ENCODE measurements around the gene GNPDA1. TPM values are rescaled to one million over a fixed set of nuclear protein-coding genes. Genes with fewer than 3 reads are reported as not detected.
A peak's percentile ranks its signal among the peaks of the same experiment; 100 is the strongest.

The GNPDA1 gene
- total and polyA plus RNA-seq, 9 of the 15 experiments (the other 6 are each of a cell fraction or from before 2014, with no cell fraction given), result 14.1 to 145 (median 52.2) TPM

DNA sequence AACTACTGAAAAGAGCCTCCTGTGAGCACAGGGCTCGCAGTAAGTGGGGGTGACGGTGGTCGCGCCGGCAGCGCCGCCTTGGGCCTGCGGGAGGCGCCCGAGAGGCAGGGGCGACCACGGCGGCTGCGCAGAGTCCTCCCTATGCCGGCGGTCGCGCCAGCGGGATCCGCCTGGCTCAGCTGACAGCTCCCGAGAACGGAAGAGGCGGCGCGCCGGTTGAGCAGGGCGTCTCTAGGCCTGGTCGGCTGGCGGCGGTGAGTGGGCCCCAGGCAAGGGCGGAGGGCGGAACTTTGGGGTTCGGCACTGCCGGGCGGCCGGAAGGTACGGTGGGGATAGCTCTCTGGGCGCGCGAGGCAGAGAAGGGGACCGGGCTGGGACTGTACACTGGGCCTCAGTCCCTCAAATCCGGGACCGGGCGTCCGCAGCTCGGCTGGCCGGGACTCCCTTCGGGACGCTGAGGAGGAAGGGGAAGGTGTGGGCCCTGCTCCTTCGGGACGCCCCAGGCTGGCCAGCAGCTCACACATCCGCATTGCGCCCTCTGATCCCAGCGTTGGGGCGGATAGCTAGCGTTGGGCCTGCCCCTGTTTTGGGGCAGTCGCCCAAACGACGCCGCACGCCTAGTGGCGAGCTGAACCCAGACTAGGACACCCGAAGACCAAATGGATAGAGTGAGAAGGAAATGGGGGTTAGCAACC lies 43.8 kb downstream of the GNPDA1 start, which contains the start of gene RNF14 (continued):
- no peak for TF ChIP-seq EZH2 (IDR thresholded peaks at IDR 0.05; ENCODE audit: borderline replicate concordance, low read depth, low read length)
- TF ChIP-seq, protein P1, sequence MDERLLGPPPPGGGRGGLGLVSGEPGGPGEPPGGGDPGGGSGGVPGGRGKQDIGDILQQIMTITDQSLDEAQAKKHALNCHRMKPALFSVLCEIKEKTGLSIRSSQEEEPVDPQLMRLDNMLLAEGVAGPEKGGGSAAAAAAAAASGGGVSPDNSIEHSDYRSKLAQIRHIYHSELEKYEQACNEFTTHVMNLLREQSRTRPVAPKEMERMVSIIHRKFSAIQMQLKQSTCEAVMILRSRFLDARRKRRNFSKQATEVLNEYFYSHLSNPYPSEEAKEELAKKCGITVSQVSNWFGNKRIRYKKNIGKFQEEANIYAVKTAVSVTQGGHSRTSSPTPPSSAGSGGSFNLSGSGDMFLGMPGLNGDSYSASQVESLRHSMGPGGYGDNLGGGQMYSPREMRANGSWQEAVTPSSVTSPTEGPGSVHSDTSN (CRISPR knock-in tag; IDR thresholded peaks at IDR 0.05; ENCODE audit: low read depth), result peak; percentile 32; the same call in 1 of the 2 replicates
- TF ChIP-seq, protein P1 (tag; conservative IDR thresholded peaks at IDR 0.05; ENCODE audit: low read depth), result no peak
- TF ChIP-seq POLR2B (IDR thresholded peaks at IDR 0.05; ENCODE audit: low read depth, partially characterized antibody), result peak; percentile 95
- TF ChIP-seq, protein P2, sequence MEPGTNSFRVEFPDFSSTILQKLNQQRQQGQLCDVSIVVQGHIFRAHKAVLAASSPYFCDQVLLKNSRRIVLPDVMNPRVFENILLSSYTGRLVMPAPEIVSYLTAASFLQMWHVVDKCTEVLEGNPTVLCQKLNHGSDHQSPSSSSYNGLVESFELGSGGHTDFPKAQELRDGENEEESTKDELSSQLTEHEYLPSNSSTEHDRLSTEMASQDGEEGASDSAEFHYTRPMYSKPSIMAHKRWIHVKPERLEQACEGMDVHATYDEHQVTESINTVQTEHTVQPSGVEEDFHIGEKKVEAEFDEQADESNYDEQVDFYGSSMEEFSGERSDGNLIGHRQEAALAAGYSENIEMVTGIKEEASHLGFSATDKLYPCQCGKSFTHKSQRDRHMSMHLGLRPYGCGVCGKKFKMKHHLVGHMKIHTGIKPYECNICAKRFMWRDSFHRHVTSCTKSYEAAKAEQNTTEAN (CRISPR knock-in tag; IDR thresholded peaks at IDR 0.05), result 0 out of 2 replicates have a peak, but pooled peaks have one; percentile 27
- TF ChIP-seq, protein P3, sequence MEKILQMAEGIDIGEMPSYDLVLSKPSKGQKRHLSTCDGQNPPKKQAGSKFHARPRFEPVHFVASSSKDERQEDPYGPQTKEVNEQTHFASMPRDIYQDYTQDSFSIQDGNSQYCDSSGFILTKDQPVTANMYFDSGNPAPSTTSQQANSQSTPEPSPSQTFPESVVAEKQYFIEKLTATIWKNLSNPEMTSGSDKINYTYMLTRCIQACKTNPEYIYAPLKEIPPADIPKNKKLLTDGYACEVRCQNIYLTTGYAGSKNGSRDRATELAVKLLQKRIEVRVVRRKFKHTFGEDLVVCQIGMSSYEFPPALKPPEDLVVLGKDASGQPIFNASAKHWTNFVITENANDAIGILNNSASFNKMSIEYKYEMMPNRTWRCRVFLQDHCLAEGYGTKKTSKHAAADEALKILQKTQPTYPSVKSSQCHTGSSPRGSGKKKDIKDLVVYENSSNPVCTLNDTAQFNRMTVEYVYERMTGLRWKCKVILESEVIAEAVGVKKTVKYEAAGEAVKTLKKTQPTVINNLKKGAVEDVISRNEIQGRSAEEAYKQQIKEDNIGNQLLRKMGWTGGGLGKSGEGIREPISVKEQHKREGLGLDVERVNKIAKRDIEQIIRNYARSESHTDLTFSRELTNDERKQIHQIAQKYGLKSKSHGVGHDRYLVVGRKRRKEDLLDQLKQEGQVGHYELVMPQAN (IDR thresholded peaks at IDR 0.05; ENCODE audit: borderline replicate concordance), result peak; percentile 69; the same call in 1 of the 2 replicates
- no peak for TF ChIP-seq ZNF76 (CRISPR knock-in tag; IDR thresholded peaks at IDR 0.05; ENCODE audit: borderline replicate concordance)
- TF ChIP-seq NFRKB (IDR thresholded peaks at IDR 0.05; ENCODE audit: low read depth), result peak; percentile 76
- TF ChIP-seq SMARCA4 (IDR thresholded peaks at IDR 0.05), result peak; percentile 27; the same call in 1 of the 2 replicates
- TF ChIP-seq SNIP1 (IDR thresholded peaks at IDR 0.05; ENCODE audit: low read depth), result no peak
- TF ChIP-seq NCOR1 (IDR thresholded peaks at IDR 0.05), result 0 out of 2 replicates have a peak, but pooled peaks have one; percentile 10
- TF ChIP-seq PCBP1 (IDR thresholded peaks at IDR 0.05; ENCODE audit: low read depth, low read length, poor library complexity, severe bottlenecking), result peak; percentile 55
- TF ChIP-seq, protein P4, sequence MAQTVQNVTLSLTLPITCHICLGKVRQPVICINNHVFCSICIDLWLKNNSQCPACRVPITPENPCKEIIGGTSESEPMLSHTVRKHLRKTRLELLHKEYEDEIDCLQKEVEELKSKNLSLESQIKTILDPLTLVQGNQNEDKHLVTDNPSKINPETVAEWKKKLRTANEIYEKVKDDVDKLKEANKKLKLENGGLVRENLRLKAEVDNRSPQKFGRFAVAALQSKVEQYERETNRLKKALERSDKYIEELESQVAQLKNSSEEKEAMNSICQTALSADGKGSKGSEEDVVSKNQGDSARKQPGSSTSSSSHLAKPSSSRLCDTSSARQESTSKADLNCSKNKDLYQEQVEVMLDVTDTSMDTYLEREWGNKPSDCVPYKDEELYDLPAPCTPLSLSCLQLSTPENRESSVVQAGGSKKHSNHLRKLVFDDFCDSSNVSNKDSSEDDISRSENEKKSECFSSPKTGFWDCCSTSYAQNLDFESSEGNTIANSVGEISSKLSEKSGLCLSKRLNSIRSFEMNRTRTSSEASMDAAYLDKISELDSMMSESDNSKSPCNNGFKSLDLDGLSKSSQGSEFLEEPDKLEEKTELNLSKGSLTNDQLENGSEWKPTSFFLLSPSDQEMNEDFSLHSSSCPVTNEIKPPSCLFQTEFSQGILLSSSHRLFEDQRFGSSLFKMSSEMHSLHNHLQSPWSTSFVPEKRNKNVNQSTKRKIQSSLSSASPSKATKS (CRISPR knock-in tag; IDR thresholded peaks at IDR 0.05), result no peak
- no peak for TF ChIP-seq HNRNPH1 (optimal IDR thresholded peaks at IDR 0.05; ENCODE audit: low read depth, low read length)
- TF ChIP-seq ZNF75A (CRISPR knock-in tag; IDR thresholded peaks at IDR 0.05), result peak; percentile 58; the same call in 1 of the 2 replicates
- TF ChIP-seq DMBX1 (CRISPR knock-in tag; IDR thresholded peaks at IDR 0.05; ENCODE audit: borderline replicate concordance), result peak; percentile 56; the same call in 1 of the 2 replicates
- TF ChIP-seq, protein P5, sequence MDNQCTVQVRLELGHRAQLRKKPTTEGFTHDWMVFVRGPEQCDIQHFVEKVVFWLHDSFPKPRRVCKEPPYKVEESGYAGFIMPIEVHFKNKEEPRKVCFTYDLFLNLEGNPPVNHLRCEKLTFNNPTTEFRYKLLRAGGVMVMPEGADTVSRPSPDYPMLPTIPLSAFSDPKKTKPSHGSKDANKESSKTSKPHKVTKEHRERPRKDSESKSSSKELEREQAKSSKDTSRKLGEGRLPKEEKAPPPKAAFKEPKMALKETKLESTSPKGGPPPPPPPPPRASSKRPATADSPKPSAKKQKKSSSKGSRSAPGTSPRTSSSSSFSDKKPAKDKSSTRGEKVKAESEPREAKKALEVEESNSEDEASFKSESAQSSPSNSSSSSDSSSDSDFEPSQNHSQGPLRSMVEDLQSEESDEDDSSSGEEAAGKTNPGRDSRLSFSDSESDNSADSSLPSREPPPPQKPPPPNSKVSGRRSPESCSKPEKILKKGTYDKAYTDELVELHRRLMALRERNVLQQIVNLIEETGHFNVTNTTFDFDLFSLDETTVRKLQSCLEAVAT (IDR thresholded peaks at IDR 0.05), result peak; percentile 44 to 45; a peak in 2 of 4 replicates
